ENCODE results near the gene NMUR1.

The NMUR1 gene

GRCh38 chr2:231575612-231576256 lies 45.5 kb upstream of the NMUR1 start:
- TF ChIP-seq ZNF211 (tag by site-specific recombination; IDR thresholded peaks at IDR 0.05; ENCODE audit: low read depth) (no peak), FEZF1 (tag by site-specific recombination; IDR thresholded peaks at IDR 0.05) (no peak), SP2 (tag by site-specific recombination; IDR thresholded peaks at IDR 0.05) (no peak), ZXDB (tag by site-specific recombination; IDR thresholded peaks at IDR 0.05) (no peak), EGR2 (tag by site-specific recombination; IDR thresholded peaks at IDR 0.05; ENCODE audit: low read depth) (peak; percentile 78), ZNF654 (tag by site-specific recombination; IDR thresholded peaks at IDR 0.05; ENCODE audit: low read depth) (no peak)
- TF ChIP-seq, protein P1, sequence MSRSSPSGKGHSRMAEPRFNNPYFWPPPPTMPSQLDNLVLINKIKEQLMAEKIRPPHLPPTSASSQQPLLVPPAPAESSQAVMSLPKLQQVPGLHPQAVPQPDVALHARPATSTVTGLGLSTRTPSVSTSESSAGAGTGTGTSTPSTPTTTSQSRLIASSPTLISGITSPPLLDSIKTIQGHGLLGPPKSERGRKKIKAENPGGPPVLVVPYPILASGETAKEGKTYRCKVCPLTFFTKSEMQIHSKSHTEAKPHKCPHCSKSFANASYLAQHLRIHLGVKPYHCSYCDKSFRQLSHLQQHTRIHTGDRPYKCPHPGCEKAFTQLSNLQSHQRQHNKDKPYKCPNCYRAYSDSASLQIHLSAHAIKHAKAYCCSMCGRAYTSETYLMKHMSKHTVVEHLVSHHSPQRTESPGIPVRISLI (tag by site-specific recombination; IDR thresholded peaks at IDR 0.05) = no peak
- TF ChIP-seq, protein P2, sequence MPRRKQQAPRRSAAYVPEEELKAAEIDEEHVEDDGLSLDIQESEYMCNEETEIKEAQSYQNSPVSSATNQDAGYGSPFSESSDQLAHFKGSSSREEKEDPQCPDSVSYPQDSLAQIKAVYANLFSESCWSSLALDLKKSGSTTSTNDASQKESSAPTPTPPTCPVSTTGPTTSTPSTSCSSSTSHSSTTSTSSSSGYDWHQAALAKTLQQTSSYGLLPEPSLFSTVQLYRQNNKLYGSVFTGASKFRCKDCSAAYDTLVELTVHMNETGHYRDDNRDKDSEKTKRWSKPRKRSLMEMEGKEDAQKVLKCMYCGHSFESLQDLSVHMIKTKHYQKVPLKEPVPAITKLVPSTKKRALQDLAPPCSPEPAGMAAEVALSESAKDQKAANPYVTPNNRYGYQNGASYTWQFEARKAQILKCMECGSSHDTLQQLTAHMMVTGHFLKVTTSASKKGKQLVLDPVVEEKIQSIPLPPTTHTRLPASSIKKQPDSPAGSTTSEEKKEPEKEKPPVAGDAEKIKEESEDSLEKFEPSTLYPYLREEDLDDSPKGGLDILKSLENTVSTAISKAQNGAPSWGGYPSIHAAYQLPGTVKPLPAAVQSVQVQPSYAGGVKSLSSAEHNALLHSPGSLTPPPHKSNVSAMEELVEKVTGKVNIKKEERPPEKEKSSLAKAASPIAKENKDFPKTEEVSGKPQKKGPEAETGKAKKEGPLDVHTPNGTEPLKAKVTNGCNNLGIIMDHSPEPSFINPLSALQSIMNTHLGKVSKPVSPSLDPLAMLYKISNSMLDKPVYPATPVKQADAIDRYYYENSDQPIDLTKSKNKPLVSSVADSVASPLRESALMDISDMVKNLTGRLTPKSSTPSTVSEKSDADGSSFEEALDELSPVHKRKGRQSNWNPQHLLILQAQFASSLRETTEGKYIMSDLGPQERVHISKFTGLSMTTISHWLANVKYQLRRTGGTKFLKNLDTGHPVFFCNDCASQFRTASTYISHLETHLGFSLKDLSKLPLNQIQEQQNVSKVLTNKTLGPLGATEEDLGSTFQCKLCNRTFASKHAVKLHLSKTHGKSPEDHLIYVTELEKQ (tag by site-specific recombination; IDR thresholded peaks at IDR 0.05; ENCODE audit: borderline replicate concordance) = no peak
- POLR2A ChIA-PET = no interaction called here
- CTCF ChIA-PET = interaction anchor here (1.1 to 1.9 kb wide), 2 partner anchors 12 to 26 kb away, joined by 3 to 6 read pairs; no protein-coding TSS in a partner anchor
- Histone ChIP-seq H3K4me3 (ENCODE audit: low read depth, low read length) (no peak overlapping the region), H3K36me3 (ENCODE audit: control insufficient read depth in 2 of 2, insufficient read depth in 1 of 2, low read length in 2 of 2) (no peaks in the 10 kb centered on the region), H3K27ac (ENCODE audit: extremely low read depth, low read depth, low read length) (no peak overlapping the region), H3K9me3 (ENCODE audit: control insufficient read depth, insufficient read depth, low read depth, low read length) (no peaks in the 10 kb centered on the region), H3K4me1 (ENCODE audit: control insufficient read depth, insufficient read depth, low read length) (no peaks in the 10 kb centered on the region)

- POLR2A ChIA-PET = no interaction called here
- CTCF ChIA-PET = interaction anchor here (1.0 to 3.0 kb wide), 3 partner anchors 9 to 28 kb away, joined by 3 to 10 read pairs (median 6); no protein-coding TSS in a partner anchor
These were observed 43.6 kb upstream of the NMUR1 start for GRCh38 chr2:231573698-231574421.

More at GRCh38 chr2:231573698-231574421, 43.6 kb upstream of the NMUR1 start:
- H3K4me1 ChIP-seq (ENCODE audit: control insufficient read depth, insufficient read depth, low read length) = no peaks in the 10 kb centered on the region
- no peak for TF ChIP-seq ZNF132 (tag by site-specific recombination; IDR thresholded peaks at IDR 0.05; ENCODE audit: borderline replicate concordance)
- no peak for TF ChIP-seq ZNF792 (tag by site-specific recombination; IDR thresholded peaks at IDR 0.05)
- TF ChIP-seq BCL11A (tag by site-specific recombination; IDR thresholded peaks at IDR 0.05; ENCODE audit: low read depth) = no peak
- no peak for TF ChIP-seq HIC1 (tag by site-specific recombination; IDR thresholded peaks at IDR 0.05)
- no peak for TF ChIP-seq SCRT2 (tag by site-specific recombination; IDR thresholded peaks at IDR 0.05)
- TF ChIP-seq ZNF248 (tag by site-specific recombination; IDR thresholded peaks at IDR 0.05) = no peak
- no peak for TF ChIP-seq INSM2 (tag by site-specific recombination; IDR thresholded peaks at IDR 0.05)
- H3K36me3 ChIP-seq (ENCODE audit: control insufficient read depth in 2 of 2, insufficient read depth in 1 of 2, low read length in 2 of 2) = no peaks in the 10 kb centered on the region
- H3K9me3 ChIP-seq (ENCODE audit: control insufficient read depth, insufficient read depth, low read depth, low read length) = no peaks in the 10 kb centered on the region
- H3K27ac ChIP-seq (ENCODE audit: extremely low read depth, low read depth, low read length) = no peak overlapping the region
- no peak overlapping the region for H3K4me3 ChIP-seq (ENCODE audit: low read depth, low read length)
